ENCODE measurements around the gene MYNN. TPM values are rescaled to one million over a fixed set of nuclear protein-coding genes. Genes with fewer than 3 reads are reported as not detected.
A peak's percentile ranks its signal among the peaks of the same experiment; 100 is the strongest.

Gene MYNN
- total RNA-seq, 2 experiments from 2014 or later, result 18.7 to 20.6 TPM

DNA sequence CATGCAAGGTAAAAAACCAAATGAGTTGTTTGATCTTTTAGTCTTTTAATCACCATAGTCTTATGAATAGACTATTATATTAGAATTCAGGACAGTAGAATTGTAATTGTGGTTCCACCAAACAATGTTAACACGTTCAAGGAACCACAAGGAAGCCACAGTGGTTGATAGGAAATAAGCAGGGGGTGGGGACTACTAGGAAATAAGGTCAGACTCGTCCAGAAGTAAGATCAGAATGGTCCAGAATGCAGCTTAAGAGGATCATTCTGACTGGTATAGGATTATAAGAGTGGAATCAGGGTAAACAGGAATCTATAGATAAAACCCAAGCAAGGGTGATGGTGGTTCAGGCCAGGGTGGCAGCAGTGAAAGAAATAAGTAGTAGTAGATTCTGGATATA is 7.5 kb downstream of the MYNN start:
- Histone ChIP-seq H3K27ac (ENCODE audit: low read depth in 1 of 2, low read length in 2 of 2) (no peak overlapping the region), H3K9me3 (ENCODE audit: control insufficient read depth in 1 of 2, insufficient read depth in 1 of 2, low read length in 2 of 2) (no peaks in the 10 kb centered on the region), H3K4me3 (ENCODE audit: low read length) (no peak overlapping the region), H3K27me3 (ENCODE audit: control insufficient read depth in 1 of 2, insufficient read depth in 2 of 2, low read length in 2 of 2) (no peaks in the 10 kb centered on the region), H3K4me1 (ENCODE audit: insufficient read depth, low read length) (peaks cover 8% of the 10 kb centered on the region), H3K36me3 (ENCODE audit: insufficient read depth, low read length) (peaks cover 86% of the 10 kb centered on the region)
- Mint-ChIP-seq H3K4me3 (no peak overlapping the region), H3K9me3 (no peaks in the 10 kb centered on the region), H3K4me1 (ENCODE audit: low read depth) (peaks cover 52% of the 10 kb centered on the region), H3K27ac (no peak overlapping the region), H3K27me3 (no peaks in the 10 kb centered on the region), H3K36me3 (ENCODE audit: low read depth) (peaks cover 93% of the 10 kb centered on the region)
- TF ChIP-seq, protein P1, sequence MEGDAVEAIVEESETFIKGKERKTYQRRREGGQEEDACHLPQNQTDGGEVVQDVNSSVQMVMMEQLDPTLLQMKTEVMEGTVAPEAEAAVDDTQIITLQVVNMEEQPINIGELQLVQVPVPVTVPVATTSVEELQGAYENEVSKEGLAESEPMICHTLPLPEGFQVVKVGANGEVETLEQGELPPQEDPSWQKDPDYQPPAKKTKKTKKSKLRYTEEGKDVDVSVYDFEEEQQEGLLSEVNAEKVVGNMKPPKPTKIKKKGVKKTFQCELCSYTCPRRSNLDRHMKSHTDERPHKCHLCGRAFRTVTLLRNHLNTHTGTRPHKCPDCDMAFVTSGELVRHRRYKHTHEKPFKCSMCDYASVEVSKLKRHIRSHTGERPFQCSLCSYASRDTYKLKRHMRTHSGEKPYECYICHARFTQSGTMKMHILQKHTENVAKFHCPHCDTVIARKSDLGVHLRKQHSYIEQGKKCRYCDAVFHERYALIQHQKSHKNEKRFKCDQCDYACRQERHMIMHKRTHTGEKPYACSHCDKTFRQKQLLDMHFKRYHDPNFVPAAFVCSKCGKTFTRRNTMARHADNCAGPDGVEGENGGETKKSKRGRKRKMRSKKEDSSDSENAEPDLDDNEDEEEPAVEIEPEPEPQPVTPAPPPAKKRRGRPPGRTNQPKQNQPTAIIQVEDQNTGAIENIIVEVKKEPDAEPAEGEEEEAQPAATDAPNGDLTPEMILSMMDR (IDR thresholded peaks at IDR 0.05), result no peak
- DNase-seq (no peak), ATAC-seq (ENCODE audit: poor library complexity) (no peak)
- intact Hi-C loops (cut with DNase I, micrococcal nuclease), result no loop called here
- ChIA-PET CTCF (no interaction called here), POLR2A (no interaction called here)

GRCh38 chr3:169781209-169781855 is 8.1 kb downstream of the MYNN start:
- POLR2A ChIA-PET, result no interaction called here
- Mint-ChIP-seq H3K4me3 (no peak overlapping the region), H3K36me3 (ENCODE audit: low read depth) (peaks cover 93% of the 10 kb centered on the region)

DNA sequence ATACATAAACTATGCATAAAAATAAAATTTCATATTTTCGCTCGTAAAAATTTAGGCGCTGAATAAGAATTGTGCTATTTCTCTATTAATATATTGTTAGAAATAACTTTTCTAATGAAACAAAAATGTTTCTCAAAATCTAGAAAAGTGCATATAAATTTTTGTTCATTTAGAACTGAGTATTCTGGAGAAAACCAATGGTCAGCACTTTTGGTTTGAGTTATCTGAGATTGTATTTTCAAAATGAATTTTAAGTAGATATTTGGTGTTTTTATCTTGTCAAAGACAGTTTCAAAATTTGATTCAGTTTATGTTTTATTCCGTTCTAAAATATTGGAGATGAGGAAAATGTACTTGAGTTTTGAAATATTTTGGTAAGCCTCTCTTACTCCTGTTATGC is 13.9 kb downstream of the MYNN start:
- Mint-ChIP-seq H3K36me3 (ENCODE audit: low read depth) (peaks cover 81% of the 10 kb centered on the region), H3K9me3 (no peaks in the 10 kb centered on the region), H3K27me3 (no peaks in the 10 kb centered on the region), H3K27ac (no peak overlapping the region), H3K4me3 (no peak overlapping the region), H3K4me1 (ENCODE audit: low read depth) (no peaks in the 10 kb centered on the region)
- H3K36me3 ChIP-seq (ENCODE audit: insufficient read depth, low read length), result peaks cover 62% of the 10 kb centered on the region
- intact Hi-C loops (cut with DNase I, micrococcal nuclease), result no loop called here
- TF ChIP-seq, protein P1 (IDR thresholded peaks at IDR 0.05), result no peak
- no peaks in the 10 kb centered on the region for H3K4me1 ChIP-seq (ENCODE audit: insufficient read depth, low read length)
- H3K27me3 ChIP-seq (ENCODE audit: control insufficient read depth in 1 of 2, insufficient read depth in 2 of 2, low read length in 2 of 2), result no peaks in the 10 kb centered on the region
- H3K9me3 ChIP-seq (ENCODE audit: control insufficient read depth in 1 of 2, insufficient read depth in 1 of 2, low read length in 2 of 2), result no peaks in the 10 kb centered on the region
- CTCF ChIA-PET, result no interaction called here
- no peak overlapping the region for H3K4me3 ChIP-seq (ENCODE audit: low read length)
- ATAC-seq (ENCODE audit: poor library complexity) (no peak), DNase-seq (no peak)
- no peak overlapping the region for H3K27ac ChIP-seq (ENCODE audit: low read depth in 1 of 2, low read length in 2 of 2)
- POLR2A ChIA-PET, result no interaction called here

More at GRCh38 chr3:169781209-169781855, 8.1 kb downstream of the MYNN start:
- ATAC-seq (ENCODE audit: poor library complexity) (no peak), DNase-seq (no peak)
- intact Hi-C loops (cut with DNase I, micrococcal nuclease), result no loop called here
- TF ChIP-seq, protein P1 (IDR thresholded peaks at IDR 0.05), result no peak
- Mint-ChIP-seq H3K9me3 (no peaks in the 10 kb centered on the region), H3K27ac (peak overlapping the region; percentile 32), H3K4me1 (ENCODE audit: low read depth) (peaks cover 47% of the 10 kb centered on the region), H3K27me3 (no peaks in the 10 kb centered on the region)
- Histone ChIP-seq H3K9me3 (ENCODE audit: control insufficient read depth in 1 of 2, insufficient read depth in 1 of 2, low read length in 2 of 2) (no peaks in the 10 kb centered on the region), H3K4me1 (ENCODE audit: insufficient read depth, low read length) (peaks cover 8% of the 10 kb centered on the region), H3K4me3 (ENCODE audit: low read length) (no peak overlapping the region), H3K27me3 (ENCODE audit: control insufficient read depth in 1 of 2, insufficient read depth in 2 of 2, low read length in 2 of 2) (no peaks in the 10 kb centered on the region), H3K36me3 (ENCODE audit: insufficient read depth, low read length) (peaks cover 86% of the 10 kb centered on the region), H3K27ac (ENCODE audit: low read depth in 1 of 2, low read length in 2 of 2) (no peak overlapping the region)
- CTCF ChIA-PET, result no interaction called here
